ENCODE measurements around the gene PP2D1. TPM values are rescaled to one million over a fixed set of nuclear protein-coding genes. Genes with fewer than 3 reads are reported as not detected.
A peak's percentile ranks its signal among the peaks of the same experiment; 100 is the strongest.

Gene PP2D1
- total and polyA plus RNA-seq, 9 of the 15 experiments (the other 6 are each of a cell fraction or from before 2014, with no cell fraction given): 0.07 to 0.10 TPM; not detected in 7

DNA sequence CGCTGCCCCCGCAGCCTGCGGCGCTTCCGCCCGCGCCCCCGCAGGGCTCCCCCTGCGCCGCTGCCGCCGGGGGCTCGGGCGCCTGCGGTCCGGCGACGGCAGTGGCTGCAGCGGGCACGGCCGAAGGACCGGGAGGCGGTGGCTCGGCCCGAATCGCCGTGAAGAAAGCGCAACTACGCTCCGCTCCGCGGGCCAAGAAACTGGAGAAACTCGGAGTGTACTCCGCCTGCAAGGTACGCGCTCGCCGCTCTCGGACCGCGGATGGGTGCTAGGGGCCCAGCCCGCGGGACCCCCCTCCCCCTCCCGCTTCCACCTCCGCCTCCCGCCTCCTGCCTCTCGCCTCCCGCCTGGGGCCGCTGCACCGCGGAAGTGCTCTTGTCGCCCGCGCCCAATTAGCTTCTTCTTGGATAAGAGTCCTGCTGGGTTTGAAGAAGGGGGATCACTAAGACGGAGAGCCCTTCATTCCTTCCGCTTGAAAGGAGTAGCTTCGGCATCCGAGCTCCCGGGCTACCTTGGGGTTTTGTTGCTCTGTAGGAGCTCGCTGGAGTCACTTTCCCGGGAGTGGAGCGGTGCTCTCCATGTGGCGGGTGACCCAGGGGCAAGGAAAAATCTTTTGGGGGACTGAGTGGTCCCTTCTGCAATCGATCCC is 28.6 kb upstream of the PP2D1 start (continued):
- TF ChIP-seq HDAC1 (IDR thresholded peaks at IDR 0.05) (peak in 1 of 2 experiments; percentile 34; a peak in 2 of 4 replicates), BCOR (IDR thresholded peaks at IDR 0.05) (peak; percentile 60), ZNF696 (CRISPR knock-in tag; conservative IDR thresholded peaks at IDR 0.05) (no peak), DMBX1 (CRISPR knock-in tag; IDR thresholded peaks at IDR 0.05; ENCODE audit: borderline replicate concordance) (0 out of 2 replicates have a peak, but pooled peaks have one; percentile 16), PHF21A (IDR thresholded peaks at IDR 0.05; ENCODE audit: borderline replicate concordance, low read depth) (peak; percentile 70; the same call in 1 of the 2 replicates), NR3C1 (CRISPR knock-in tag; IDR thresholded peaks at IDR 0.05) (no peak), RNF2 (IDR thresholded peaks at IDR 0.05) (peak; percentile 30; the same call in 1 of the 2 replicates), HLTF (IDR thresholded peaks at IDR 0.05) (no peak), BCL6 (CRISPR knock-in tag; IDR thresholded peaks at IDR 0.05) (no peak), ZFPM2 (CRISPR knock-in tag; IDR thresholded peaks at IDR 0.05) (no peak), RBM14 (IDR thresholded peaks at IDR 0.05; ENCODE audit: borderline replicate concordance, insufficient read depth, low read depth, low read length) (no peak), CXXC5 (CRISPR knock-in tag; IDR thresholded peaks at IDR 0.05) (peak; percentile 81), ZNF644 (tag; IDR thresholded peaks at IDR 0.05; ENCODE audit: low read depth) (no peak), TOE1 (IDR thresholded peaks at IDR 0.05; ENCODE audit: borderline replicate concordance) (0 out of 2 replicates have a peak, but pooled peaks have one; percentile 48), TOE1 (CRISPR knock-in tag; IDR thresholded peaks at IDR 0.05; ENCODE audit: borderline replicate concordance, low read depth) (no peak), SMAD4 (CRISPR knock-in tag; conservative IDR thresholded peaks at IDR 0.05) (no peak; the same call in none of the 2 replicates), ZNF75A (CRISPR knock-in tag; IDR thresholded peaks at IDR 0.05) (no peak), ZFP36 (IDR thresholded peaks at IDR 0.05; ENCODE audit: low read depth, low read length, partially characterized antibody) (no peak), SMC3 (conservative IDR thresholded peaks at IDR 0.05; ENCODE audit: insufficient read depth, low read depth, low read length) (0 out of 2 replicates have a peak, but pooled peaks have one; percentile 7), ZNF830 (CRISPR knock-in tag; IDR thresholded peaks at IDR 0.05) (no peak)
- TF ChIP-seq, protein P1, sequence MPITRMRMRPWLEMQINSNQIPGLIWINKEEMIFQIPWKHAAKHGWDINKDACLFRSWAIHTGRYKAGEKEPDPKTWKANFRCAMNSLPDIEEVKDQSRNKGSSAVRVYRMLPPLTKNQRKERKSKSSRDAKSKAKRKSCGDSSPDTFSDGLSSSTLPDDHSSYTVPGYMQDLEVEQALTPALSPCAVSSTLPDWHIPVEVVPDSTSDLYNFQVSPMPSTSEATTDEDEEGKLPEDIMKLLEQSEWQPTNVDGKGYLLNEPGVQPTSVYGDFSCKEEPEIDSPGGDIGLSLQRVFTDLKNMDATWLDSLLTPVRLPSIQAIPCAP (CRISPR knock-in tag; IDR thresholded peaks at IDR 0.05; ENCODE audit: borderline replicate concordance): no peak
- TF ChIP-seq, protein P2, sequence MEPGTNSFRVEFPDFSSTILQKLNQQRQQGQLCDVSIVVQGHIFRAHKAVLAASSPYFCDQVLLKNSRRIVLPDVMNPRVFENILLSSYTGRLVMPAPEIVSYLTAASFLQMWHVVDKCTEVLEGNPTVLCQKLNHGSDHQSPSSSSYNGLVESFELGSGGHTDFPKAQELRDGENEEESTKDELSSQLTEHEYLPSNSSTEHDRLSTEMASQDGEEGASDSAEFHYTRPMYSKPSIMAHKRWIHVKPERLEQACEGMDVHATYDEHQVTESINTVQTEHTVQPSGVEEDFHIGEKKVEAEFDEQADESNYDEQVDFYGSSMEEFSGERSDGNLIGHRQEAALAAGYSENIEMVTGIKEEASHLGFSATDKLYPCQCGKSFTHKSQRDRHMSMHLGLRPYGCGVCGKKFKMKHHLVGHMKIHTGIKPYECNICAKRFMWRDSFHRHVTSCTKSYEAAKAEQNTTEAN (CRISPR knock-in tag; IDR thresholded peaks at IDR 0.05): no peak
- TF ChIP-seq, protein P3, sequence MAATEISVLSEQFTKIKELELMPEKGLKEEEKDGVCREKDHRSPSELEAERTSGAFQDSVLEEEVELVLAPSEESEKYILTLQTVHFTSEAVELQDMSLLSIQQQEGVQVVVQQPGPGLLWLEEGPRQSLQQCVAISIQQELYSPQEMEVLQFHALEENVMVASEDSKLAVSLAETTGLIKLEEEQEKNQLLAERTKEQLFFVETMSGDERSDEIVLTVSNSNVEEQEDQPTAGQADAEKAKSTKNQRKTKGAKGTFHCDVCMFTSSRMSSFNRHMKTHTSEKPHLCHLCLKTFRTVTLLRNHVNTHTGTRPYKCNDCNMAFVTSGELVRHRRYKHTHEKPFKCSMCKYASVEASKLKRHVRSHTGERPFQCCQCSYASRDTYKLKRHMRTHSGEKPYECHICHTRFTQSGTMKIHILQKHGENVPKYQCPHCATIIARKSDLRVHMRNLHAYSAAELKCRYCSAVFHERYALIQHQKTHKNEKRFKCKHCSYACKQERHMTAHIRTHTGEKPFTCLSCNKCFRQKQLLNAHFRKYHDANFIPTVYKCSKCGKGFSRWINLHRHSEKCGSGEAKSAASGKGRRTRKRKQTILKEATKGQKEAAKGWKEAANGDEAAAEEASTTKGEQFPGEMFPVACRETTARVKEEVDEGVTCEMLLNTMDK (IDR thresholded peaks at IDR 0.05; ENCODE audit: borderline replicate concordance, insufficient read depth, low read depth, low read length, poor library complexity, severe bottlenecking): peak; percentile 69
- TF ChIP-seq, protein P4, sequence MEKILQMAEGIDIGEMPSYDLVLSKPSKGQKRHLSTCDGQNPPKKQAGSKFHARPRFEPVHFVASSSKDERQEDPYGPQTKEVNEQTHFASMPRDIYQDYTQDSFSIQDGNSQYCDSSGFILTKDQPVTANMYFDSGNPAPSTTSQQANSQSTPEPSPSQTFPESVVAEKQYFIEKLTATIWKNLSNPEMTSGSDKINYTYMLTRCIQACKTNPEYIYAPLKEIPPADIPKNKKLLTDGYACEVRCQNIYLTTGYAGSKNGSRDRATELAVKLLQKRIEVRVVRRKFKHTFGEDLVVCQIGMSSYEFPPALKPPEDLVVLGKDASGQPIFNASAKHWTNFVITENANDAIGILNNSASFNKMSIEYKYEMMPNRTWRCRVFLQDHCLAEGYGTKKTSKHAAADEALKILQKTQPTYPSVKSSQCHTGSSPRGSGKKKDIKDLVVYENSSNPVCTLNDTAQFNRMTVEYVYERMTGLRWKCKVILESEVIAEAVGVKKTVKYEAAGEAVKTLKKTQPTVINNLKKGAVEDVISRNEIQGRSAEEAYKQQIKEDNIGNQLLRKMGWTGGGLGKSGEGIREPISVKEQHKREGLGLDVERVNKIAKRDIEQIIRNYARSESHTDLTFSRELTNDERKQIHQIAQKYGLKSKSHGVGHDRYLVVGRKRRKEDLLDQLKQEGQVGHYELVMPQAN (IDR thresholded peaks at IDR 0.05; ENCODE audit: borderline replicate concordance): no peak

Measured in K562 (cell line).